Stomach (tissue), 4 donors: ENCODE measurements around the gene ARFGAP2.

Experiments
- EP300 ChIP-seq: sonication (generic); formaldehyde crosslinking; IDR thresholded peaks from one replicate; pipeline ENCODE4 v1.6.1; 2017; ENCODE audit warnings: antibody characterized with exemption
- POLR2A ChIP-seq, 4 donors: fragments of 450-650 bp; IDR thresholded peaks; one replicate each; pipeline ENCODE4 v1.6.1; 2016; ENCODE audit warnings: antibody characterized with exemption in 4 of 4, control low read depth in 2 of 4, mild to moderate bottlenecking in 1 of 4, moderate library complexity in 1 of 4
- POLR2AphosphoS5 ChIP-seq, 3 donors: sonication (generic); formaldehyde crosslinking; IDR thresholded peaks; one replicate each; pipeline ENCODE4 v1.6.1; 2016; ENCODE audit warnings: antibody characterized with exemption in 3 of 3
- TF ChIP-seq, protein P1 (sequence below), 7 experiments: fragments of 450-650 bp in 4 of 7; fragments of 200-600 bp in 3 of 7; sonication (generic) in 3 of 7; IDR thresholded peaks; one replicate each; pipeline ENCODE4 v1.5.1; 2016 to 2019; ENCODE audit warnings: antibody characterized with exemption in 7 of 7, control low read depth in 2 of 7, mild to moderate bottlenecking in 1 of 7

DNA sequence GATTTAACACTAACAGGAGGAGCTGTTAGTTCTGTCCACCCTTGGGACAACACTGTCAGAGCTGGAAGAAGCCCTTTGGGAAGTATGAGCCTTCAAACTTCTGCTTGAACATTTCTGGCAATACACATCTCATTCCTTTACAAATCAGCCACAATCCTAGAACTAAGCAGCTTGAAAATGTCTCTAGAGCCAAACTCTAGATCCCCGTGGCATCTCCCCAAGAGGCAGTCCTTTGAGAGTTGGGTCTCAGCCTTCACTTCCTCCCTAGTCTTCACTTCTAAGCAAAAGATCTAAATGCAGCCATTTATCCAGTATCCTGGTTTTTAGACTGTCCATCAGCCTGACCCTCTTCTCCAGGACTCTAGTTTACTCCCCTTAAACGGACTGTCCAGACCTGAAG, 26.9 kb downstream of the ARFGAP2 start:
- TF ChIP-seq, protein P1, sequence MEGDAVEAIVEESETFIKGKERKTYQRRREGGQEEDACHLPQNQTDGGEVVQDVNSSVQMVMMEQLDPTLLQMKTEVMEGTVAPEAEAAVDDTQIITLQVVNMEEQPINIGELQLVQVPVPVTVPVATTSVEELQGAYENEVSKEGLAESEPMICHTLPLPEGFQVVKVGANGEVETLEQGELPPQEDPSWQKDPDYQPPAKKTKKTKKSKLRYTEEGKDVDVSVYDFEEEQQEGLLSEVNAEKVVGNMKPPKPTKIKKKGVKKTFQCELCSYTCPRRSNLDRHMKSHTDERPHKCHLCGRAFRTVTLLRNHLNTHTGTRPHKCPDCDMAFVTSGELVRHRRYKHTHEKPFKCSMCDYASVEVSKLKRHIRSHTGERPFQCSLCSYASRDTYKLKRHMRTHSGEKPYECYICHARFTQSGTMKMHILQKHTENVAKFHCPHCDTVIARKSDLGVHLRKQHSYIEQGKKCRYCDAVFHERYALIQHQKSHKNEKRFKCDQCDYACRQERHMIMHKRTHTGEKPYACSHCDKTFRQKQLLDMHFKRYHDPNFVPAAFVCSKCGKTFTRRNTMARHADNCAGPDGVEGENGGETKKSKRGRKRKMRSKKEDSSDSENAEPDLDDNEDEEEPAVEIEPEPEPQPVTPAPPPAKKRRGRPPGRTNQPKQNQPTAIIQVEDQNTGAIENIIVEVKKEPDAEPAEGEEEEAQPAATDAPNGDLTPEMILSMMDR (IDR thresholded peaks at IDR 0.05), result no peak
- no peak for TF ChIP-seq POLR2AphosphoS5 (IDR thresholded peaks at IDR 0.05)
- TF ChIP-seq POLR2A (IDR thresholded peaks at IDR 0.05), result no peak
- TF ChIP-seq EP300, result no peak
